ENCODE data around the gene SHISA5.

SHISA5 gene

GRCh38 chr3:48472673-48472922 lies 31.4 kb downstream of the SHISA5 start:
- DNase-seq (ENCODE audit: low read depth), result no peak
- peak overlapping the region; percentile 87 for H3K4me3 ChIP-seq (ENCODE audit: low read depth, low read length)
- no peak for TF ChIP-seq CTCF (IDR thresholded peaks at IDR 0.05; ENCODE audit: control insufficient read depth, extremely low read depth, insufficient read depth)

- DNase-seq (ENCODE audit: low read depth), result no peak
- H3K4me3 ChIP-seq (ENCODE audit: low read depth, low read length), result no peak overlapping the region
- no peak for TF ChIP-seq CTCF (IDR thresholded peaks at IDR 0.05; ENCODE audit: control insufficient read depth, extremely low read depth, insufficient read depth)
These were observed 33.7 kb downstream of the SHISA5 start for GRCh38 chr3:48470286-48470685.

- no peak for TF ChIP-seq CTCF (IDR thresholded peaks at IDR 0.05; ENCODE audit: control insufficient read depth, extremely low read depth, insufficient read depth)
- H3K4me3 ChIP-seq (ENCODE audit: low read depth, low read length), result no peak overlapping the region
- no peak for DNase-seq (ENCODE audit: low read depth)
These were observed 34.7 kb downstream of the SHISA5 start for GRCh38 chr3:48469046-48469915.

- no peak overlapping the region for H3K4me3 ChIP-seq (ENCODE audit: low read depth, low read length)
- no peak for DNase-seq (ENCODE audit: low read depth)
- no peak for TF ChIP-seq CTCF (IDR thresholded peaks at IDR 0.05; ENCODE audit: control insufficient read depth, extremely low read depth, insufficient read depth)
These were observed 35.6 kb downstream of the SHISA5 start for GRCh38 chr3:48468329-48468731.

- H3K4me3 ChIP-seq (ENCODE audit: low read depth, low read length), result peak overlapping the region; percentile 71
These were observed 36.3 kb downstream of the SHISA5 start for GRCh38 chr3:48467473-48468267.

GRCh38 chr3:48467110-48467454 lies 36.9 kb downstream of the SHISA5 start:
- TF ChIP-seq CTCF (IDR thresholded peaks at IDR 0.05; ENCODE audit: control insufficient read depth, extremely low read depth, insufficient read depth), result no peak
- no peak for DNase-seq (ENCODE audit: low read depth)
- H3K4me3 ChIP-seq (ENCODE audit: low read depth, low read length), result peak overlapping the region; percentile 71

More at GRCh38 chr3:48467473-48468267, 36.3 kb downstream of the SHISA5 start:
- TF ChIP-seq CTCF (IDR thresholded peaks at IDR 0.05; ENCODE audit: control insufficient read depth, extremely low read depth, insufficient read depth), result no peak
- DNase-seq (ENCODE audit: low read depth), result no peak
